K562 (cell line): Measurements from ENCODE around the gene PDHX. TPM values are rescaled to one million over a fixed set of nuclear protein-coding genes. Genes with fewer than 3 reads are reported as not detected.

Source experiments
- CBFB ChIP-seq: sonication (generic); formaldehyde crosslinking; IDR thresholded peaks from 2 replicates; pipeline ENCODE4 v1.4.0; 2020; ENCODE audit warnings: mild to moderate bottlenecking, missing genetic modification reagents
- ETS2 ChIP-seq: IDR thresholded peaks from 2 replicates; pipeline ENCODE4 v1.6.1; 2016; ENCODE audit warnings: borderline replicate concordance, missing genetic modification characterization, mild to moderate bottlenecking, moderate library complexity, missing compliant biosample characterization; ENCODE audit not compliant: poor library complexity, severe bottlenecking
- FOXM1 ChIP-seq, 2 experiments: fragments of 450-650 bp in 1 of 2; sonication (generic) in 1 of 2; formaldehyde crosslinking in 1 of 2; IDR thresholded peaks; 2 replicates each; pipeline versions ENCODE4 v1.6.1 to v1.9.0; 2017 to 2022; ENCODE audit warnings: low read depth in 2 of 2, mild to moderate bottlenecking in 2 of 2, missing genetic modification reagents in 1 of 2, moderate library complexity in 1 of 2
- GABPB2 ChIP-seq: fragments of 250-450 bp; sonication (Bioruptor Pico); conservative IDR thresholded peaks from 2 replicates; pipeline ENCODE4 v1.5.1; 2021; ENCODE audit warnings: mild to moderate bottlenecking
- GMEB1 ChIP-seq: fragments of 250-450 bp; sonication (Bioruptor Pico); IDR thresholded peaks from 2 replicates; pipeline ENCODE4 v1.4.0; 2020; ENCODE audit warnings: mild to moderate bottlenecking
- GTF3C2 ChIP-seq: IDR thresholded peaks from 3 replicates; pipeline ENCODE4 v1.6.1; 2011; ENCODE audit warnings: borderline replicate concordance, mild to moderate bottlenecking, moderate library complexity; ENCODE audit not compliant: insufficient read length; ENCODE audit errors: extremely low read depth
- MLLT1 ChIP-seq, 2 experiments: fragments of 450-650 bp; IDR thresholded peaks; 2 replicates each; pipeline ENCODE4 v1.6.1; 2016
- POLR3A ChIP-seq: IDR thresholded peaks from 2 replicates; pipeline ENCODE4 v1.6.1; 2011; ENCODE audit warnings: borderline replicate concordance, mild to moderate bottlenecking, moderate library complexity; ENCODE audit not compliant: insufficient read length, insufficient read depth; ENCODE audit errors: extremely low read depth
- POU5F1 ChIP-seq: fragments of 150-350 bp; IDR thresholded peaks from 2 replicates; pipeline ENCODE4 v1.6.1; 2014; ENCODE audit warnings: borderline replicate concordance, low read length, low read depth, mild to moderate bottlenecking; ENCODE audit not compliant: partially characterized antibody
- RAD51 ChIP-seq: fragments of 450-650 bp; IDR thresholded peaks from 2 replicates; pipeline ENCODE4 v1.7.1; 2016; ENCODE audit warnings: low read depth, mild to moderate bottlenecking, borderline replicate concordance
- SAFB2 ChIP-seq: fragments of 200-400 bp; formaldehyde crosslinking; IDR thresholded peaks from 2 replicates; pipeline ENCODE4 v1.6.1; 2018; ENCODE audit warnings: borderline replicate concordance, low read length, low read depth, moderate library complexity; ENCODE audit not compliant: severe bottlenecking
- TARDBP ChIP-seq: fragments of 450-650 bp; IDR thresholded peaks from 2 replicates; pipeline ENCODE4 v1.6.1; 2016
- TSHZ1 ChIP-seq: fragments of 250-450 bp; sonication (Bioruptor Pico); IDR thresholded peaks from 2 replicates; pipeline ENCODE4 v1.4.0; 2020; ENCODE audit warnings: mild to moderate bottlenecking, moderate library complexity
- ZBTB17 ChIP-seq: fragments of 450-650 bp; formaldehyde crosslinking; IDR thresholded peaks from 2 replicates; pipeline ENCODE4 v1.4.0; 2020; ENCODE audit warnings: mild to moderate bottlenecking
- ZC3H4 ChIP-seq: sonication (generic); formaldehyde crosslinking; IDR thresholded peaks from 2 replicates; pipeline ENCODE4 v1.9.0; 2021; ENCODE audit warnings: missing genetic modification reagents, borderline replicate concordance
- ZNF146 ChIP-seq: IDR thresholded peaks from one replicate; pipeline ENCODE4 v1.6.1; 2018; ENCODE audit warnings: missing compliant biosample characterization; ENCODE audit not compliant: unreplicated experiment
- ZNF408 ChIP-seq: fragments of 250-450 bp; sonication (Bioruptor Pico); IDR thresholded peaks from 2 replicates; pipeline ENCODE4 v1.4.0; 2020; ENCODE audit warnings: low read depth, mild to moderate bottlenecking, moderate library complexity
- polyA plus RNA-seq, 8 experiments: library from polyadenylated mRNA; depleted of rRNA in 4 of 8; stranded (reverse) in 5 of 8; unstranded in 3 of 8; fragments of >200 nt; fragmentation: Nextera tagmentation in 2 of 8; fragmentation: Illumina TruSeq in 1 of 8; extraction: Ambion mirVana in 2 of 8; extraction: Trizol in 1 of 8; gene quantifications; 2 replicates each; pipeline versions ENCODE4 v1.2.1 to v1.2.3, GENCODE V29; 2011 to 2014; ENCODE audit warnings: inconsistent platforms in 1 of 8, missing spikeins in 1 of 8
- total RNA-seq, 7 experiments: library from RNA; depleted of rRNA in 6 of 7; stranded (reverse); fragments of >200 nt in 6 of 7; fragmentation: Illumina TruSeq in 2 of 7; extraction: Trizol in 2 of 7; gene quantifications; 2 replicates each; pipeline versions ENCODE4 v1.2.1 to v1.2.3, GENCODE V29; 2011 to 2021; ENCODE audit warnings: low replicate concordance in 1 of 7

Gene PDHX
- total and polyA plus RNA-seq, 9 of the 15 experiments (the other 6 are each of a cell fraction or from before 2014, with no cell fraction given): 20.8 to 43.5 (median 31.2) TPM

GRCh38 chr11:35036639-35037038 lies 120.2 kb downstream of the PDHX start (continued):
- TF ChIP-seq SAFB2 (no peak), ZNF408 (CRISPR knock-in tag) (no peak), FOXM1 (IDR thresholded peaks at IDR 0.05; ENCODE audit: low read depth) (no peak), FOXM1 (CRISPR knock-in tag; IDR thresholded peaks at IDR 0.05; ENCODE audit: low read depth) (no peak), GMEB1 (CRISPR knock-in tag) (no peak), TARDBP (no peak), ZC3H4 (CRISPR knock-in tag) (no peak), TSHZ1 (CRISPR knock-in tag) (no peak), CBFB (CRISPR knock-in tag) (no peak), ETS2 (tag) (no peak), GTF3C2 (no peak), POU5F1 (no peak), ZBTB17 (CRISPR knock-in tag) (0 out of 2 replicates have a peak, but pooled peaks have one; percentile 39), RAD51 (no peak), POLR3A (no peak), GABPB2 (CRISPR knock-in tag) (no peak), ZNF146 (CRISPR knock-in tag) (no peak), MLLT1 (IDR thresholded peaks at IDR 0.05) (no peak)
